GM21423 (cell line): ENCODE measurements around the gene MYH15.

Experiments used
- ATAC-seq: cut with Tn5 transposase; IDR thresholded peaks from one replicate; pipeline ENCODE4 v1.9.1; 2021; ENCODE audit warnings: mild to moderate bottlenecking, moderate library complexity; ENCODE audit not compliant: unreplicated experiment

MYH15 gene

DNA sequence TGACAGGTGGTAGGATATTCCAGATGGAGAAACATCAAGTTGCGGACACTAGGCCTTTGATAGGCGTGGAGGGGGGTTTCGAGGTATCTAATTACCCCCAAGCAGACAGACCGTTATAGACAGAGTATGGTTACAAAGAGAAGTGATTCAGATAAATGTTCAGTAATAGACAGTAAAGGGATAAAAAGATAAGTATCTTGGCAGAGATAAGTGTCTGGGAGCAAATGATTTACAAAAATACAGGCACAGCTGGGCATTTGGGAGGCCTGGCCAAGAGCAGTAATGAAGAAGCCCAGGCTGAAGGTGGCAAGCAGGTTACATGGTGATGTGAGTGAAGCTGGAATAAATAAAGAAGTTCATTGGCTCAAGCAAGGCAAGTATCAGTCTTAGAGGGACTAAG, 659 bp upstream of the MYH15 start:
- no peak for ATAC-seq

DNA sequence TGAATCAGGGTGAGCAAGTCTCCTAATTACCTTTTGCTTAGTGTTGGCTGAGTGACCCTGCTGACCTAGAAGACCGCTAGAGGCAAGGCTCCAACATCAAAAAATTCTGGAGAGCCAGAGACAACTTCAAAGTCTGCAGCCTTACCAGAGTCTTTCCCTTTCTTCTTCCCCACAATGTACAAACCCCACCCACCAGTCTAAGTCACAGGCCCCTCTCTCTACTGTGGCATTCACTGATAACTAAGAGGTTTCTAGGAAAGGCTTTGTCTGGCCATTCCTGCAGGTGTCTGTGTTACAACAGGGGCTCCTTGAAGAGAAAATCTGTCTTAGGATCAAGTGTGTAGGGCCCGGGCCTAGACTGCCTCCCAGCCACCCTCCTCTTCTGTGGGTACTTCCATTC, 525 bp downstream of the MYH15 start:
- no peak for ATAC-seq

DNA sequence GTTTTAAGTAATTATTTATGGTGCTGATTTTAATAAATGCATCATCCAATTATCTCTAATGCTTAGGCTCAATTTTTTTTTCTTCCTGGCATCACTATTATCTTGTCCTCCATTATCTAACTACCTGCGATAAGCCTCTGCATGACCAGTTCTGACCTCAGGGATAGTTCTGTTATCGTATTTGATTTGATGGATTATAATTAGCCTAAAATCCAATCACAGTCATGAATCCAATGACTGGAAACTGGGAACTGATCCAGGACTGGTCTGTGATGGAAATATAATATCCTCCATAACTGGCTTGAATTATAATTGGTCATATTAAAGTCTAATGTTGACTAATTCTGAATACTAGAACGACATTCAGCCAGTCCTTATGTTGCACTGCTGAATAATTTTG, 1.1 kb downstream of the MYH15 start:
- no peak for ATAC-seq

DNA sequence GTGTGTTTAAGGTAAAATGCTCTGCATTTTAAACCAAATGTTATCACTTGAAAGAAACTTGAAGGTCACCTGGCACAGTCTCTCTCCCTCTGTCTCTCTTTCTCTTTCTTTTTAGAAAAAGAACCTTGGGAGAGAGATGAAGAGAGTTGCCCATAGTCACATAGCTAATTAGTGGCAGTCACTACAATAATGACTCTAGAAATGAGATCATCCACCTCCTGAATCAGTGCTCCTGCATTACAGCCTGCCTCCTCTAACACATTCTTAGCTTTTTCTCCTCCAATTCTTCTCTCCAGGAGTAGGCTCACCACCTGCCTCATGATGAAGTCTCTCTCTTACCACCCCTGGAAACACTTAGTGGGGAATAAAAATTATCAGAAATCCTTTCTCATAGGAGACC, 2.5 kb downstream of the MYH15 start:
- no peak for ATAC-seq

DNA sequence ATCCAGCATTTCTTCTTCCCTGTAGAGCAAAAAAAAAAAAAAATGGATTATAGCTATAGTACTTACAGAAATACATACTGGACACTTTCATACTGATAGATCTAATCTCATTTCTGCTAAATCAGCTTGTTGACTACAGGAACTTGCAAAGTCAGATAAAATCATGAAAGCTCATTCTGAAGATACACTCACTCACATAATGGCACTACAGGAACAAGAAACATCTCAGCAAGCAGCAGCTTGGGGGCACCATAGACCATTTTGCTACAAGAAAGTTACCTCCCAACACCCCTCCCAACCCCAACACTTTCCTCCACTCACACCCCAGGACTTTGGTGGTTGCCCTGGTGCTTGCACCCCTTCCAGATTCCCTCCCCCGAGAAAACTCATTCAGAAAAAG, 4.6 kb downstream of the MYH15 start:
- ATAC-seq, result no peak

DNA sequence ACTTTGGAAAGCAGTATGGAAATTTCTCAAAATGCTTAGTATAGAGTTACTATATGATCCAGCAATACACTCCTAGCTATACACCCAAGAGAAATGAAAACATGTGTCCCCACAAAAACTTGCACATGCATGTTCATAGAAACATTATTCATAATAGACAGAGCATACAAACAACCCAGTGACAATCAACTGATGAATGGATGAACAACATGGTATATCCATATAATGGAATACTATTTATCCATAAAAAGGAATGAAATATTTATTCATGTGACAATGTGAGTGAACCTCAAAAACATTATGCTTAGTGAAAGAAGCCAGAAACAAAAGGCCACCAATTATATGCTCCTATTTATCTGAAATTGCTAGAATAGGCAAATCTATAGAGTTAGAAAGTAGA, 6.7 kb downstream of the MYH15 start:
- no peak for ATAC-seq

DNA sequence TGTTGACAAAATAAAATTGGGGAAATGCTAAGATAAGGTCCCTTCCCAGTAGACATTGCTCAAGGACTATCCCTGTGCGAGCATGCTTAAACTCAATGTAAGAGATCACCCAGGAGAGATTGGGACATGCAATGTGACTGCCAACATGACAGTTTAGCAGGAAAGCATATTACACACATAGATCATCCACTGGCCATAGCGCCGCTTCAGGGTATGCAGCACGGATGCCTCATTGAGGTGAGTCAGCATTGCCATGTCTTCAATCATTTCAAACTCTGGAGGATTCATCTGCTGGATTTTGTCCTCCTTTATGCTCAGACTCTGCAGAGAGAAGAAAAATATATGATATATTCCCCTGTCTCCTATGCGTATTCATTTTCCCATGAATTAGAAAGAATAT, 8.9 kb downstream of the MYH15 start:
- ATAC-seq, result no peak

DNA sequence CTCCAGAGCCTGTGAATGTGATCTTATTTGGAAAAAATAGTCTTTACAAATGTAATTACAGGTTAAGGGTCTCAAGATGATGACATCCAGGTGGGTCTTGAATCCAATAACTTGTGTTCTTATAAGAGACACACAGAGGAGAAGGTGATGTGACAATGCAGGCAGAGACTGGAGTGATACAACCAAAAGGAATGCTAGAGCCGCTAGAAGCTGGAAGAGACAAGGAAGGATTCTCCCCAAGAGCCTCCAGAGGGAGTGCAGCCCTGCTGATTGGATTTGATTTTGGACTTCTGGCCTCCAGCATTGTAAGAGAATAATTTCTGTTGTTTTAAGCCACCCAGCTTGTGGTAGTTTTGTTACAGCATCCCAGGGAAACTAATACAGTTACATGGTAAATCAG, 9.7 kb downstream of the MYH15 start:
- no peak for ATAC-seq

DNA sequence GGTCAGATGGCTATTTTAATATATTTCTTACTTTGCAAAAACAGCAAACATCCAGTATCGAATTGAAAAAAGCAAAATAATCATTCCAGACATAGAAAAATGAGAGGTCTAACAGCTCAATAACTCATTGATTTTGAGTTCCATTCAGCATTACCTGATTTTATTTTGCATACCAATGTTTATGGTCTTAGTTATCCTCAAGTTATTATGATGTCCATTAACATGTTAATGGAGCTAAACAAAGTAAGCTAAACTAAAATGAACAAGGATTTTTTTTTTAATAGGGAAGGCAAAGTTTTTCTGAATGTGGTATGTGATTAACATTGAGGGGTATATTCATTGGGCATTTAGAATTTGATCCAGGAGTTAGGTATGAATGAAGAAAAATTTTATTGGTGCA, 13.1 kb downstream of the MYH15 start:
- ATAC-seq, result no peak

DNA sequence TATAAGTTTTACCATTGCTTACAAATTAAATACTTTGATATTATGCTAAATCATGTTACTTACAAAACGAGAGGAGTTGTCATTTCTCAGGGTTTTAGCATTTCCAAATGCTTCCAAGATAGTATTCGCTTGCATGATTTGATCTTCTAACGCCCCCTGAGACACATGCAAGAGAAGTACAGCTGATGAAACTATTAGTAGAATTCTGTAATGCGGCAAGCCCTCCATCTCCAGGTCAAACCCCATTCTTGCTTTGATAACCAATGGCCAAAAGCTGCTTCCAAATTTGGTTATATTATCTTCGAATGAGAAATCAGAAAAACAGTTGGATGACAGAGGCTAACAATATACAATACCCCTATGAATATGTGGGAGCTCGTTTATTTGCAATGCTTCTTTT, 14.7 kb downstream of the MYH15 start:
- no peak for ATAC-seq

DNA sequence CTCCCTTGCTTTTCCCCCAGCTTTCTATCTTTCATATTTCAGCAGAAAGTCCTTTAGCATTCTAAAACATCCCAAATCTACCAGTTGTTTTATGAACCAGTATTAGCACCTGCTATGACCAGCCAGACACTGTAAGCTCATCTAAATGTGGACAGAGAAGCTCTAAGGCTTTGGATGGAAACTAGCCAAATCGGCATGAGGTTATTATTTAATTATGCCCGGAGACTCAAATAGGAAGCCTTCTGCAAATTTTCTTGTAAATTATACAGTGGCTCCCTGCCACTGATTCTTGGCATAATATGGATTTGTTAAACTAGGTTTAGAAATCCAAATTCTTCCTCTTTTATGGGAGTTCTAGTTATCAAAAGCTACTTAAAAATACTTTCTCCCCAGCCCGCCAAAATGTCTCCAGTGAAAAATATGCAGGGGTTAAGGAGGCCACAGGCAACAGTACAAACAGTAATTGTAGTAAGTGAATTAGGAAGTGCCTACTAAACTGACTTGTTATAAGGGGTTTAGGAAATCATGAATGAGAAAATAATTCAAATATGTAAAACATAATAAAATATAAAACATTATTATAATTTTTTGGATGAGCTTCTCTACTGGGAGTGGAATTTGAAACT, 15.4 kb downstream of the MYH15 start:
- ATAC-seq, result no peak

DNA sequence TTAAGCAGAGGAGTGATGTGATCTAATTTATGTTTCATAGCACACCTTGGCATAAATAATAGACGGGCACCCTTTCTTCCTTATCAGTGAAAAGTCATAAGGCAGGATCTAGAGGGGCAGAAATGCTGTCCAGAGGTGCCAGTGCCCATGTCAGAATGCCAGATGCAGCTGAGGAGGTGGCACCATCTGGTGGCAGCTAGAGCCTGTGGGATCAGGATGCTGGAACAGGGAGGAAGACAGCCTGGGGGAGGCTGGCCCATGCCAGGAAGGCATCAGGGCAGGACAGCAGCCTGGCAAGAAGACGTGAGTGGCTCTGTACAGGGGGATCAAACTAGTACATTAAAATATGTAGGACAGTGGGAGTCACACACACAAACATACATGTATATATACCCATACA, 16.5 kb downstream of the MYH15 start:
- no peak for ATAC-seq

DNA sequence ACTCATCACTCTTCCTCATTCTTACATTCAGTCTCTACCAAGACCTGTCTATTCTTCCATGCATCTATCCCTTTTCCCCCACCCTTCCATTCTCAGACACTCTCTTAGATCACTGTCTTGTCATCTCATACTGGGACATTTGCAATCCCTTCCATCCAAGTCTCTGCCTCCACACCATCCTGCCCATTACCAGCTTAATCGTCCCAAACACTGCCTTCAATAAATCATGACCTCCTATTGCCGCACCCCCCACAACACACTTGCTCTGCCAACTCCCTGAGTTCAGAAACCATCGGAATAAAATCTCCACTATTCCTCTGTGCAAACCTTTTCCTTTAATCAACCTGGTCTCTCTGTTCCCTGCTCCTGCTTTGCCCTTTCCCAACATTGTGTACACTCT, 18.9 kb downstream of the MYH15 start:
- no peak for ATAC-seq

DNA sequence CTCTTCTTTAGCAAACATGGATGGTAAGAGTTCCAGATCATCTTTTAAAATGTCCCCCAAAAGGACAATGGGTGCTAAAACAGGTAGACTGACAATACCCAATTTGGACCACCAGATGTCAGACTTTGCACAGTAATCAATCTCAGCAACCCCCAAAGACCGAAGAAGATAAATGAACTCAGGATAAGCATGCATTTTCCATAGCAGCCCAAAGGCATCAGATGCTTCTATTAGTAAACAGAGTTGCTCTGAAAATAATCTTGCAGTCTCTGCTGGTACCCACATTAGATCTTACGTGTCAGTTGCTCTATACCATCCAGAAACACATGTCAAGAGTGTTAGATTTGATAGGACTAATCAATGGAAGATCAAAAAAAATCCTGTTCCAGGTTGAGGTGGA, 20.6 kb downstream of the MYH15 start:
- peak; percentile 67 for ATAC-seq

DNA sequence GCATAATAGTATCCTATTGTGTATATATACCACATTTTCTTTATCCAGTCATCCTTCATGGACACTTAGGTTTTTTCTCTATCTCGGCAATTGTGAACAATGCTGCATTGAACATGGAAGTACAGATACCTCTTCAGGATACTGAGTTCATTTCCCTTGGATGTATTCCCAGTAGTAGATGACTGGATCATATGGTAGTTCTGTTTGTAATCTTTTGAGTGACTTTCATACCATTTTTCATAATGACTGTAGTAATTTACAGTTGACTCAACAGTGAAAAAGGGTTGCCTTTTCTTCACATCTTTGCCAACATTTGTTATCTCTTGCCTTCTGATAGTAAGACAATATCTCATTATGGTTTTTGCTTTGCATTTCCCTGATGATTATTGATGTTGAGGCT, 21.8 kb downstream of the MYH15 start:
- no peak for ATAC-seq

DNA sequence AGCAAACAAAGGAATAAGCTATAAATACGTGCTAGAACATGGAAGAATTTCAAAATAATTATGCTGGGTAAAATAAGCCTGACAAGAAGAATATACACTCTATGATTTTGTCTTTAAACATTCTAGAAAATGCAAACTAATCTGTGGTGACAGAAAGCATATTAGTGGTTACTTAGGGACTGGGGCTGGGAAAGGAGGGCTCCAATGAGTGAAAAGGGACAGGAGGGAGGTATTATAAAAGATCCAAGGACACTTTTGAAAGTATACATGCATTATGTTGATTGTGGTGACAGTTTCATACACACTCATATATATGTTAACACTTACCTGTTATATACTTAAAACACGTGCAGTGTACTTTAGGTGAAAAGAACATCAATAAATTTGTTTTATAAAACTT, 23.0 kb downstream of the MYH15 start:
- ATAC-seq, result no peak

DNA sequence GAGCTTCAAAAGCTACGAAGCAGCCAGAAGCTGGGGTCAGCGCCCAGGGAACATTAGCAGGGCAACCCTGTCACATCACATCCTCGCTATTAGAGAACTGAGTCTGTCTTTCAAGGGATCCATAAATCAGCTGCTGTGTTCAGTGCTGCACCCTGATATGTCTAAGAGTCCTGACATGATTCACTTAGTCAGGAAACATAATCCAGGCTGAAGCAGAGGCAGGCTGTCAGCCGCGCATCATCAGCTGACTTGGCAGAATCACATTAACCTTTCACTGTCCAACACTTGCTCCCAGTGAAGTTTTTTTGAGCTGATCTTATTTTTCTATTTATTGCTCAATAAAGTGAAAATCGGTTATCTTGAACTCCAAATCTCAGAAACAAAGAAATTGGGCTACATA, 23.5 kb downstream of the MYH15 start:
- ATAC-seq, result no peak

DNA sequence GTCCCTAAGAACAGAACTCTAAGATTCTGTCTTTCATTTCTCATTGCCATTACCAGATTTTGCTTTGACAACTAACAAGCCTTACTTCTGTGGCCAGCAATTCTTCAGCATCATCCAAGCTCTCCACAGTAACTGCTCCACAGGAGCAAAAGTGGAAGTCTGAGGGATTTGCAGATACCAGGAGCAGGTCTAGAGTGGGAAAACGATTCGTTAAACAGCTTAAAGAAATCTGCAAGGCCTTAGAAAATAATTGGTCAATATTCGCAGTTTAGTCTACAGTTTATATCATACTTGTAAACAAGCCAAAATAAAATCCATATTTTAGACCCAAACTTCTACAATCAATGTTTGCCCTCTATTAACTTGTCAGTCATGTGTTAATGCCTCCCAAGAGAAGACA, 24.1 kb downstream of the MYH15 start:
- ATAC-seq, result no peak

DNA sequence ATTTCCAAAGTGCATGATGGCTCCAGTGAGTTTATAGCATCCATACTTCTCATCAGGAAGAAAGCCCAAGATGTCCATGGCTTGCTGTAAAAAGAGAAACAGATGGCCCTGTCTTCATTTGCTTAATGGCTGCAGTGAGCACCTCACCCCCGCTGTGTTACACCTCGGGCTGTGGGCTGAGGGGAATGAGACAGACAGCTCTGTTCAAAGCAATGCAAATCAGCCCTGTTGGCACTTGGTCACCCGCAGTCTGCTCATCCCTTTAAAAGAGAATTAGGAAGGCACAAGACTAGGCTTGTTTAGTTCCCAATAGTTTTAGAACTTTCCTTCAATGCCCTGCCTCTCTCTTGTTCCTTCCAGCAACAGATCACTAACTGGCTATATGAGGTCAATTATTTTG, 25.2 kb downstream of the MYH15 start:
- ATAC-seq, result no peak

DNA sequence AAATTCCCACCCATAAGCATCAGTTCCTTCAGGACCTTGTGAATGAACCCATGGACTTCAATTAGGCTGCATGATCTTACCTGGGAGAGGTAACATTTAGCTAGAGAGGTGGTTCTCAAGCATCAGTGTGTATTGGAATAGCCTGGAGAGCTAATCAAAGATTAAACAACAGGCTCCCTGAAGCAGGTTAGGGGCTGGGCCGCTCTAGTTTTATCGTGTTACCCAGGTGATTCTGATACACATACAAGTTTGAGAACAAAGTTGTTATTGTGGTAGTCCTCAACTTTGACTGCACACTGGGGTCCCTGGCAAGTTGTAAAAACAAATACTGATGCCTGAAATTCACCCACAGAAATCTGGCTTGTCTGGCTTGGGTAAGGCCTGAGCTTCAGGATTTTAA, 31.2 kb downstream of the MYH15 start:
- ATAC-seq, result no peak

DNA sequence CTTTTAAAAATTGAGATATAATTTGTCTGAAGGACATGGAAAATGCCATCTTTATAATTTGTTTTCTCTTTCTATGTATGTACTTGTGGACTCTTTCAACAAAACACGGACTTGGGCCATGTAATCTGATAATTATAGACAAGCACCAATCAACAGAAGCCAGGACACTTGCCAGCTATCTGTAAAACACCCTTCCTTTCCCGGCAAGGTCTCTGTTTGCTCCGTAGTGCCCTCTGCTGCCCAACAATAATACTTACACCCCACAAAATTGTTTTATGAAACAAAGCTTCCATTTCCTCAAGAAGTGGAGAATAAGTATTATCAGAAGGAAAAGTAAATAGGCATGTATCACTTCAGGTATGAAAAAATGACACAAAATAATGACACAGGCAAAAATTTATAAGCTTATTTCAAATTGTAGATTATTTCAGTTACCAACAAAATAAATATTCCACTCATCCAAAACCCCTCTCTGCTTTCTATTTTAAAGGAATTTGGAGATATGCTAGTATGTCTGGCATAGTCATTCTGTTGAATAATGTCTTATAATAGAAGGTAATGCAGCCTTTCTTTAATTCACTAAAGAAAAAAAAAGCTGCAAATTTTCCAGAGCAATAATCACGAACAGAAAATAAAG, 32.8 kb downstream of the MYH15 start:
- ATAC-seq, result peak; percentile 60

DNA sequence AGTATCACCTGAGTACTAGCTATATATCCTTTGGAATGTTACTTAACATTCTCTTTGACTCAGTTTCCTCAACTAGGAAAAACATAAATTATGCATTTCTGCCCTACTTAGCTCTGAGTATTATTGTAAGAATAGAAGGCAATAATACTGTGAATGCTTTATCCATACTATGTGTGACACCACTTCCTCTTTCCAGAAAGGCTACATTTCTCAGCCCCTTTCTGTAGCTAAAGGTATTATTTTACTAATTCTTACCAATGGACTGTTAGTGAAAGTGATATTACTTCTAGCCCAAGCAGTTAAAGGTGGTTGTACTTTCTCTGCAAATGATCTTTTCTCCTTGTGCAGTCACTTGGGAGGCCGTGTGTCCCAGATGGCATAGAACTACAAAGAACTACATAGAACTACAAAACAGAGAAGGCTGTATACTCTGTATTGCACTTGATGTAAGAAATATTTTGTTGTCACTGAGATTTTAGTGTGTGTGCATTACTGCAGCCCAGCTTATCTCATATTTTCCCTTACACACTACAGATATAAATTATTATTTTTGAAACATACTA, 35.1 kb downstream of the MYH15 start:
- peak; percentile 50 for ATAC-seq

DNA sequence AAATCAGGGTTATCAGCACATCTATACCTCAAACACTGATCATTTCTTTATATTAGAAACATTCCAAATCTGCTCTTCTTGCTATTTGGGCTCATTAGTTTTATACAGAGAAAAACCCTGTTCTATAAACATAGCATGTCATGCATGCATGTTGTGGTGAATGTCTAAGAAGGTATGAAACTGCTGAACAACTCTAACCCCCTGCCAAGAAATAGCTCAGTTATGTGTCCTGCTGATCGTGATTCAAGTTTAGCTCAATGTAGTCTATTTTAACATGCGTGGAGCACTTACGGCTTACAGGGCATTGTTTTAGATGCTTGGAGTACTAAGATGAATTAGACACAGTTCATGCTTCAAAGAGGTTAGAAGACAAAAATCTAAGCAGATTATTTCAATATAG, 35.8 kb downstream of the MYH15 start:
- no peak for ATAC-seq
